Left lung (tissue), 10 donors: ENCODE data around the gene STRIT1. TPM values are rescaled to one million over a fixed set of nuclear protein-coding genes. Genes with fewer than 3 reads are reported as not detected.

Experiments used
- ATAC-seq: fragments of 200-7000 bp; cut with Tn5 transposase; one replicate; pipeline ENCODE4 v1.9.1; 2020; ENCODE audit warnings: moderate library complexity
- DNase-seq, 4 donors: peaks; one replicate each; pipeline ENCODE4 v3.0.0-alpha.2; 2013 to 2020
- H3K27ac ChIP-seq, 2 donors: fragments of 200-600 bp; sonication (generic) in 1 of 2; one replicate each; pipeline versions ENCODE4 v1.5.0 to v1.8.0; 2020 to 2021
- H3K27me3 ChIP-seq, 2 donors: fragments of 200-600 bp; sonication (generic) in 1 of 2; one replicate each; pipeline versions ENCODE4 v1.5.0 to v1.8.0; 2020 to 2021
- H3K36me3 ChIP-seq, 2 donors: fragments of 200-600 bp; sonication (generic) in 1 of 2; one replicate each; pipeline versions ENCODE4 v1.5.0 to v1.8.0; 2020 to 2021
- H3K4me1 ChIP-seq, 2 donors: fragments of 200-600 bp; one replicate each; pipeline ENCODE4 v1.8.0; 2021
- H3K4me3 ChIP-seq, 2 donors: fragments of 200-600 bp; sonication (generic) in 1 of 2; one replicate each; pipeline versions ENCODE4 v1.5.0 to v1.8.0; 2020 to 2021; ENCODE audit warnings: mild to moderate bottlenecking in 1 of 2
- H3K9me3 ChIP-seq, 2 donors: fragments of 200-600 bp; sonication (generic) in 1 of 2; one replicate each; pipeline versions ENCODE4 v1.5.0 to v1.8.0; 2020 to 2021
- intact Hi-C, 2 donors: fragments of 100-400 bp; cut with DNase I; formaldehyde crosslinking; loops; one replicate each; pipeline versions ENCODE4 v1.11.2 to v1.14.2; 2022
- polyA plus RNA-seq, 6 donors: library from polyadenylated mRNA; unstranded; fragments of 120-200 nt; gene quantifications; one replicate each; pipeline ENCODE4 v1.2.1, GENCODE V29; 2013; ENCODE audit not compliant: insufficient read length in 6 of 6
- total RNA-seq, 2 donors: library from RNA; stranded (reverse); fragmentation: NEBNext Ultra II Directional; extraction: Animal tissue kit (Norgen Biotek cat#: 25700); gene quantifications; one replicate each; pipeline ENCODE4 v1.2.1, GENCODE V29; 2021
- TF ChIP-seq, protein P1 (sequence below), 2 donors: fragments of 200-600 bp; sonication (generic) in 1 of 2; IDR thresholded peaks; one replicate each; pipeline versions ENCODE4 v1.5.0 to v1.8.0; 2021; ENCODE audit warnings: antibody characterized with exemption in 2 of 2
- donor health status: DM: no; HTN: yes; CAD: no.
- donor health status: DM: no; HTN: no; CAD: no.

STRIT1 gene
- total and polyA plus RNA-seq, 8 donors = 0.17 to 0.24 (median 0.20) TPM; not detected in 5

DNA sequence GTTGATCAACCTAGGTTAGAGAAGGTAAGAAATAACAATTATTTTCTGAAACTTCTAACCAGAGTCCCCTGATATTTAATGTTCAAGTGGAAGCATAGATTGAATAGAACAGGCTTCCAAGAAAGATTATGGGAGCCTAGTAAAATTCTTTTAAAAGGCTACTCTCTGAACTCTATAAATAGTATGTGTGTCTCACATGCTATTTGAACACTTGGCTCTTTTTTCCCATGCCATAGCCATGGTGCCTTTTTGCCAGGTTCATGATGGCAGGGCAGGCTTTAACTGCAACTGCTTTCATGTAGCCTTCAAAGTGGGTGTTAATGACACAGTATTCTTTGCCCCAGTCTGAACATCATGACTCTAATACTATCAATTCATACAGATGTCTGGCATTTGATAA, 22.9 kb upstream of the STRIT1 start:
- no peak for ATAC-seq
- no peak for DNase-seq
- intact Hi-C loops = no loop called here
- Histone ChIP-seq H3K27ac (no peak overlapping the region), H3K9me3 (no peaks in the 10 kb centered on the region), H3K4me1 (no peaks in the 10 kb centered on the region), H3K36me3 (no peaks in the 10 kb centered on the region), H3K4me3 (no peak overlapping the region), H3K27me3 (no peaks in the 10 kb centered on the region)
- TF ChIP-seq, protein P1, sequence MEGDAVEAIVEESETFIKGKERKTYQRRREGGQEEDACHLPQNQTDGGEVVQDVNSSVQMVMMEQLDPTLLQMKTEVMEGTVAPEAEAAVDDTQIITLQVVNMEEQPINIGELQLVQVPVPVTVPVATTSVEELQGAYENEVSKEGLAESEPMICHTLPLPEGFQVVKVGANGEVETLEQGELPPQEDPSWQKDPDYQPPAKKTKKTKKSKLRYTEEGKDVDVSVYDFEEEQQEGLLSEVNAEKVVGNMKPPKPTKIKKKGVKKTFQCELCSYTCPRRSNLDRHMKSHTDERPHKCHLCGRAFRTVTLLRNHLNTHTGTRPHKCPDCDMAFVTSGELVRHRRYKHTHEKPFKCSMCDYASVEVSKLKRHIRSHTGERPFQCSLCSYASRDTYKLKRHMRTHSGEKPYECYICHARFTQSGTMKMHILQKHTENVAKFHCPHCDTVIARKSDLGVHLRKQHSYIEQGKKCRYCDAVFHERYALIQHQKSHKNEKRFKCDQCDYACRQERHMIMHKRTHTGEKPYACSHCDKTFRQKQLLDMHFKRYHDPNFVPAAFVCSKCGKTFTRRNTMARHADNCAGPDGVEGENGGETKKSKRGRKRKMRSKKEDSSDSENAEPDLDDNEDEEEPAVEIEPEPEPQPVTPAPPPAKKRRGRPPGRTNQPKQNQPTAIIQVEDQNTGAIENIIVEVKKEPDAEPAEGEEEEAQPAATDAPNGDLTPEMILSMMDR (IDR thresholded peaks at IDR 0.05) = no peak

DNA sequence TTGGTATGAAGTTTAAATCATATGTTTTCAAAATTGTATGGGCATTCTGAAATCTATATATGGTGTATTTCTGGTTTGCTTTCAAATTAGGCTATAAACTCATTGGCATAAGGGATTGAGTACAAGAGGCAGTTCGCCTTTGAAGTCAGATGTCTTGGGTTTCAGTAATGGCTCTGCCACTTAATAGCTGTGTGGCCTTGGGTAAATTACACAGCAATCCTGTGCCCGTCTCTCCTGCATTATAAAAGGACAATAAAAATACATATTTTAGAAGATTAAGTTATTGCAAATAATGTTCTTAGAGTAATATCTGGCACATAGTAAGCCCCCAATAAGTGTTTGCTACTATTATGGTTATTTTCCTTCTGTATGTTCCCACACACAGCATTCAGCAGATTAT, 20.4 kb upstream of the STRIT1 start:
- no peak for ATAC-seq
- intact Hi-C loops = no loop called here
- Histone ChIP-seq H3K27ac (no peak overlapping the region), H3K9me3 (no peaks in the 10 kb centered on the region), H3K4me3 (no peak overlapping the region), H3K27me3 (no peaks in the 10 kb centered on the region), H3K4me1 (no peaks in the 10 kb centered on the region), H3K36me3 (no peaks in the 10 kb centered on the region)
- DNase-seq = no peak
- TF ChIP-seq, protein P1 (IDR thresholded peaks at IDR 0.05) = no peak

DNA sequence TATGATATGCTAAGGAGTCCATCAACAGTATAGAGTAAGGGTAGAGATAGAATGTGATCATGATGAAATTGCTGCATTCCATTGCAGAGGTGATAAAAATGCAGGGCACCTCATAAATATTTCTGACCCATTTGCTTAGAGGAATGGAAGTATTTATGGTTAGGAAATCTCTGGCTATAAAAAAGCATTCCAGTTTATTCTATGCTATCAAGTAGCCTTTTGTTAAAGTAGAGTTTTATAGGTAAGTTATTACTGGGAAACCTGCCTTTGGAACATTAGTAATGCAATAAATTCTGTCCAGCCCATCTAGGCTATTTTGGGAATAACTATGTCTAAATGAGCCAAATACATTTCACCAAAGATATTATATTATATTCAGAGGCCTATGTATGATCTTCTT, 19.8 kb upstream of the STRIT1 start:
- TF ChIP-seq, protein P1 (IDR thresholded peaks at IDR 0.05) = no peak
- ATAC-seq (no peak), DNase-seq (no peak)
- H3K27ac ChIP-seq = no peak overlapping the region
- intact Hi-C loops = no loop called here
- H3K27me3 ChIP-seq = no peaks in the 10 kb centered on the region
- no peaks in the 10 kb centered on the region for H3K4me1 ChIP-seq
- no peaks in the 10 kb centered on the region for H3K9me3 ChIP-seq
- H3K4me3 ChIP-seq = no peak overlapping the region
- H3K36me3 ChIP-seq = no peaks in the 10 kb centered on the region

DNA sequence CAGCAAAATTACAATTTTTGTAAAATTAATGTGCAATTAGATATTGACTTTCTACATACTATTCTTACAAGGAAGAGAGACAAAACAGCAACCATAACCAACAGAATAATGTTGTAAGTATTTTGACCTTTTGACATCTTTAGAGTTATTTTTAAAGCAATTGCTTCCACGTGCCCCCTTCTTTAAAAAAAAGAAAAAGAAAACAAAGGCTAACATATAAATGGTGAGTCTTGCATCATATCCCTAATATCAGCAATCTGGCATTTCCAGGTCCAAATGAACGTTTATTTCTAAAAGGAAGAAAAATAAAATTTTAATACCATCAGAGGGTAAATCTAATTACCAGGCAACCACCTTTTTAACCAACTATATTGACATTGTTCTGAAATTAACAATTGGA, 19.3 kb upstream of the STRIT1 start:
- intact Hi-C loops = no loop called here
- ATAC-seq (no peak), DNase-seq (no peak)
- no peak overlapping the region for H3K27ac ChIP-seq
- H3K4me1 ChIP-seq = no peaks in the 10 kb centered on the region
- H3K27me3 ChIP-seq = no peaks in the 10 kb centered on the region
- H3K4me3 ChIP-seq = no peak overlapping the region
- H3K9me3 ChIP-seq = no peaks in the 10 kb centered on the region
- TF ChIP-seq, protein P1 (IDR thresholded peaks at IDR 0.05) = no peak
- H3K36me3 ChIP-seq = no peaks in the 10 kb centered on the region

DNA sequence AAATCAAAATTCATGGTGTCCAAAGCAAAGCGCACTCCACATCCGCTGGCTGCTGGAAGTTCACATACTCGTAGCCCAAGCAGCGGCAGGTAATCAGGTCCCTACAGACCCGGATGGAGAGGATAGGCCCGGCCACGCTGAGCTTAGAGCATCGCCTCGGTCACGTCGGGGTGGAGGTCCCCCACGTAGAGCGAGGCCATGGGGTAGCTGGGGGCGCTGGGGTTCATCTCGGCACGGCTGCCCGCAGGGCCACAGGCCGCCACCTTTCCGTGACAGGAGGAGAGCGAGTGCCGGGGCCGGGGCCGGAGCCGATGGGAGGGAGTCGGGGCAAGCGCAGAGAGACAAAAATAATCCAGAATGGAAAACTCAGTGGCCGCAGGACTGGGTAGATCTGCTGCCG, 16.1 kb upstream of the STRIT1 start:
- no peaks in the 10 kb centered on the region for H3K27me3 ChIP-seq
- ATAC-seq (no peak), DNase-seq (no peak)
- H3K4me1 ChIP-seq = no peaks in the 10 kb centered on the region
- H3K9me3 ChIP-seq = no peaks in the 10 kb centered on the region
- H3K4me3 ChIP-seq = no peak overlapping the region
- H3K27ac ChIP-seq = no peak overlapping the region
- intact Hi-C loops = no loop called here
- TF ChIP-seq, protein P1 (IDR thresholded peaks at IDR 0.05) = no peak
- no peaks in the 10 kb centered on the region for H3K36me3 ChIP-seq
